ENCODE measurements around the gene DNAH6. TPM values are rescaled to one million over a fixed set of nuclear protein-coding genes. Genes with fewer than 3 reads are reported as not detected.

DNAH6 gene
- total RNA-seq, 1 experiment from 2014 or later, result 0.39 TPM

- TF ChIP-seq, protein P1, sequence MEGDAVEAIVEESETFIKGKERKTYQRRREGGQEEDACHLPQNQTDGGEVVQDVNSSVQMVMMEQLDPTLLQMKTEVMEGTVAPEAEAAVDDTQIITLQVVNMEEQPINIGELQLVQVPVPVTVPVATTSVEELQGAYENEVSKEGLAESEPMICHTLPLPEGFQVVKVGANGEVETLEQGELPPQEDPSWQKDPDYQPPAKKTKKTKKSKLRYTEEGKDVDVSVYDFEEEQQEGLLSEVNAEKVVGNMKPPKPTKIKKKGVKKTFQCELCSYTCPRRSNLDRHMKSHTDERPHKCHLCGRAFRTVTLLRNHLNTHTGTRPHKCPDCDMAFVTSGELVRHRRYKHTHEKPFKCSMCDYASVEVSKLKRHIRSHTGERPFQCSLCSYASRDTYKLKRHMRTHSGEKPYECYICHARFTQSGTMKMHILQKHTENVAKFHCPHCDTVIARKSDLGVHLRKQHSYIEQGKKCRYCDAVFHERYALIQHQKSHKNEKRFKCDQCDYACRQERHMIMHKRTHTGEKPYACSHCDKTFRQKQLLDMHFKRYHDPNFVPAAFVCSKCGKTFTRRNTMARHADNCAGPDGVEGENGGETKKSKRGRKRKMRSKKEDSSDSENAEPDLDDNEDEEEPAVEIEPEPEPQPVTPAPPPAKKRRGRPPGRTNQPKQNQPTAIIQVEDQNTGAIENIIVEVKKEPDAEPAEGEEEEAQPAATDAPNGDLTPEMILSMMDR (IDR thresholded peaks at IDR 0.05), result no peak
- TF ChIP-seq, protein P2, sequence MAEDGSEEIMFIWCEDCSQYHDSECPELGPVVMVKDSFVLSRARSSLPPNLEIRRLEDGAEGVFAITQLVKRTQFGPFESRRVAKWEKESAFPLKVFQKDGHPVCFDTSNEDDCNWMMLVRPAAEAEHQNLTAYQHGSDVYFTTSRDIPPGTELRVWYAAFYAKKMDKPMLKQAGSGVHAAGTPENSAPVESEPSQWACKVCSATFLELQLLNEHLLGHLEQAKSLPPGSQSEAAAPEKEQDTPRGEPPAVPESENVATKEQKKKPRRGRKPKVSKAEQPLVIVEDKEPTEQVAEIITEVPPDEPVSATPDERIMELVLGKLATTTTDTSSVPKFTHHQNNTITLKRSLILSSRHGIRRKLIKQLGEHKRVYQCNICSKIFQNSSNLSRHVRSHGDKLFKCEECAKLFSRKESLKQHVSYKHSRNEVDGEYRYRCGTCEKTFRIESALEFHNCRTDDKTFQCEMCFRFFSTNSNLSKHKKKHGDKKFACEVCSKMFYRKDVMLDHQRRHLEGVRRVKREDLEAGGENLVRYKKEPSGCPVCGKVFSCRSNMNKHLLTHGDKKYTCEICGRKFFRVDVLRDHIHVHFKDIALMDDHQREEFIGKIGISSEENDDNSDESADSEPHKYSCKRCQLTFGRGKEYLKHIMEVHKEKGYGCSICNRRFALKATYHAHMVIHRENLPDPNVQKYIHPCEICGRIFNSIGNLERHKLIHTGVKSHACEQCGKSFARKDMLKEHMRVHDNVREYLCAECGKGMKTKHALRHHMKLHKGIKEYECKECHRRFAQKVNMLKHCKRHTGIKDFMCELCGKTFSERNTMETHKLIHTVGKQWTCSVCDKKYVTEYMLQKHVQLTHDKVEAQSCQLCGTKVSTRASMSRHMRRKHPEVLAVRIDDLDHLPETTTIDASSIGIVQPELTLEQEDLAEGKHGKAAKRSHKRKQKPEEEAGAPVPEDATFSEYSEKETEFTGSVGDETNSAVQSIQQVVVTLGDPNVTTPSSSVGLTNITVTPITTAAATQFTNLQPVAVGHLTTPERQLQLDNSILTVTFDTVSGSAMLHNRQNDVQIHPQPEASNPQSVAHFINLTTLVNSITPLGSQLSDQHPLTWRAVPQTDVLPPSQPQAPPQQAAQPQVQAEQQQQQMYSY (CRISPR knock-in tag; IDR thresholded peaks at IDR 0.05), result no peak
- TF ChIP-seq SMAD3 (CRISPR knock-in tag; IDR thresholded peaks at IDR 0.05; ENCODE audit: borderline replicate concordance), result no peak
These were observed 103.6 kb downstream of the DNAH6 start (continued) for GRCh38 chr2:84619794-84620371.

GRCh38 chr2:84628486-84628885 lies 112.2 kb downstream of the DNAH6 start:
- no peaks in the 10 kb centered on the region for H3K27me3 Mint-ChIP-seq (ENCODE audit: low read depth)
- no peak for ATAC-seq
- no peaks in the 10 kb centered on the region for H3K36me3 Mint-ChIP-seq
- H3K27ac Mint-ChIP-seq, result no peak overlapping the region
- ChIA-PET POLR2A (no interaction called here), CTCF (interaction anchor here (1.0 to 1.3 kb wide), 2 partner anchors 44 to 113 kb away, joined by 3 read pairs; no protein-coding TSS in a partner anchor)
- DNase-seq (ENCODE audit: low spot score), result no peak
- TF ChIP-seq, protein P3, sequence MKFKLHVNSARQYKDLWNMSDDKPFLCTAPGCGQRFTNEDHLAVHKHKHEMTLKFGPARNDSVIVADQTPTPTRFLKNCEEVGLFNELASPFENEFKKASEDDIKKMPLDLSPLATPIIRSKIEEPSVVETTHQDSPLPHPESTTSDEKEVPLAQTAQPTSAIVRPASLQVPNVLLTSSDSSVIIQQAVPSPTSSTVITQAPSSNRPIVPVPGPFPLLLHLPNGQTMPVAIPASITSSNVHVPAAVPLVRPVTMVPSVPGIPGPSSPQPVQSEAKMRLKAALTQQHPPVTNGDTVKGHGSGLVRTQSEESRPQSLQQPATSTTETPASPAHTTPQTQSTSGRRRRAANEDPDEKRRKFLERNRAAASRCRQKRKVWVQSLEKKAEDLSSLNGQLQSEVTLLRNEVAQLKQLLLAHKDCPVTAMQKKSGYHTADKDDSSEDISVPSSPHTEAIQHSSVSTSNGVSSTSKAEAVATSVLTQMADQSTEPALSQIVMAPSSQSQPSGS (CRISPR knock-in tag; IDR thresholded peaks at IDR 0.05; ENCODE audit: borderline replicate concordance, low read depth), result no peak
- no peak for TF ChIP-seq ZNF121 (CRISPR knock-in tag; IDR thresholded peaks at IDR 0.05)
- TF ChIP-seq, protein P1 (IDR thresholded peaks at IDR 0.05), result no peak
- no peak for TF ChIP-seq ZNF423 (CRISPR knock-in tag; IDR thresholded peaks at IDR 0.05)
- TF ChIP-seq RELA (CRISPR knock-in tag; IDR thresholded peaks at IDR 0.05; ENCODE audit: borderline replicate concordance), result no peak
- TF ChIP-seq, protein P4, sequence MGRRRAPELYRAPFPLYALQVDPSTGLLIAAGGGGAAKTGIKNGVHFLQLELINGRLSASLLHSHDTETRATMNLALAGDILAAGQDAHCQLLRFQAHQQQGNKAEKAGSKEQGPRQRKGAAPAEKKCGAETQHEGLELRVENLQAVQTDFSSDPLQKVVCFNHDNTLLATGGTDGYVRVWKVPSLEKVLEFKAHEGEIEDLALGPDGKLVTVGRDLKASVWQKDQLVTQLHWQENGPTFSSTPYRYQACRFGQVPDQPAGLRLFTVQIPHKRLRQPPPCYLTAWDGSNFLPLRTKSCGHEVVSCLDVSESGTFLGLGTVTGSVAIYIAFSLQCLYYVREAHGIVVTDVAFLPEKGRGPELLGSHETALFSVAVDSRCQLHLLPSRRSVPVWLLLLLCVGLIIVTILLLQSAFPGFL (CRISPR knock-in tag; IDR thresholded peaks at IDR 0.05; ENCODE audit: borderline replicate concordance), result no peak
- H3K4me1 Mint-ChIP-seq, result no peaks in the 10 kb centered on the region
- H3K9me3 Mint-ChIP-seq, result no peaks in the 10 kb centered on the region
- no peak overlapping the region for H3K4me3 Mint-ChIP-seq

DNA sequence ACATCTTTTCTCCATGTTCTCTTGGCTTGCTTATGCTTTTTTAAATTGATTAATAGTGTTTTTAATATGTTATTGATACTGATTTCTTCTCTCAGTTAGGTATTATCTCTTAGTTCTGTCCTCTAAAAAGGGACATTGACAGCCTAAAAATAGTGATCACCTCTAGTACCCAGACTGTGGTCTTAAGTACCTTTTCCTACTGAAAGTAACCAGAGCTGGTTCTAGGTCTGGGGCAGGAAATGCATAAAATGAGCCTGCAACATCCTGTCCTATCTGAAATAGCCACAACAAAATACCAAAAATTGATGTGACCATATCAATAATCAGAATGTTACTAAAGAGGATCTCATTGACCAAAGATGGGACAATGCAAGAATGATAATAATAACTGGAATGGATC lies 113.3 kb downstream of the DNAH6 start:
- H3K27ac Mint-ChIP-seq, result no peak overlapping the region
- no peaks in the 10 kb centered on the region for H3K9me3 Mint-ChIP-seq
- DNase-seq (ENCODE audit: low spot score) (no peak), ATAC-seq (no peak)
- no peak overlapping the region for H3K4me3 Mint-ChIP-seq
- ChIA-PET CTCF (interaction anchor here (1.3 kb wide), 1 partner anchor 45 kb away, joined by 3 read pairs; no protein-coding TSS in a partner anchor), POLR2A (no interaction called here)
- no peaks in the 10 kb centered on the region for H3K4me1 Mint-ChIP-seq
- H3K36me3 Mint-ChIP-seq, result no peaks in the 10 kb centered on the region
- H3K27me3 Mint-ChIP-seq (ENCODE audit: low read depth), result no peaks in the 10 kb centered on the region
- TF ChIP-seq ZNF396 (CRISPR knock-in tag; IDR thresholded peaks at IDR 0.05; ENCODE audit: borderline replicate concordance) (no peak), STAT6 (CRISPR knock-in tag; conservative IDR thresholded peaks at IDR 0.05; ENCODE audit: low read depth) (no peak), ERG (CRISPR knock-in tag; IDR thresholded peaks at IDR 0.05) (no peak), ZMAT4 (CRISPR knock-in tag; IDR thresholded peaks at IDR 0.05) (no peak), NFATC4 (CRISPR knock-in tag; IDR thresholded peaks at IDR 0.05) (no peak)
- TF ChIP-seq, protein P1 (IDR thresholded peaks at IDR 0.05), result no peak

Data from WTC11 (cell line).